NCI-H146 treated with DMSO at 0.1 percent for 48 hours (cell line): Measurements from ENCODE around the gene RABGAP1L.
"Not testable (repeated sequence)": the region's sequence is repeated elsewhere in the genome, so short reads cannot be mapped to it uniquely, and the experiment has no call there.

Source experiments
- DNase-seq: peaks from one replicate; lab custom pipeline; 2025; ENCODE audit not compliant: unreplicated experiment; lab: John Stamatoyannopoulos, UW

The RABGAP1L gene

DNA sequence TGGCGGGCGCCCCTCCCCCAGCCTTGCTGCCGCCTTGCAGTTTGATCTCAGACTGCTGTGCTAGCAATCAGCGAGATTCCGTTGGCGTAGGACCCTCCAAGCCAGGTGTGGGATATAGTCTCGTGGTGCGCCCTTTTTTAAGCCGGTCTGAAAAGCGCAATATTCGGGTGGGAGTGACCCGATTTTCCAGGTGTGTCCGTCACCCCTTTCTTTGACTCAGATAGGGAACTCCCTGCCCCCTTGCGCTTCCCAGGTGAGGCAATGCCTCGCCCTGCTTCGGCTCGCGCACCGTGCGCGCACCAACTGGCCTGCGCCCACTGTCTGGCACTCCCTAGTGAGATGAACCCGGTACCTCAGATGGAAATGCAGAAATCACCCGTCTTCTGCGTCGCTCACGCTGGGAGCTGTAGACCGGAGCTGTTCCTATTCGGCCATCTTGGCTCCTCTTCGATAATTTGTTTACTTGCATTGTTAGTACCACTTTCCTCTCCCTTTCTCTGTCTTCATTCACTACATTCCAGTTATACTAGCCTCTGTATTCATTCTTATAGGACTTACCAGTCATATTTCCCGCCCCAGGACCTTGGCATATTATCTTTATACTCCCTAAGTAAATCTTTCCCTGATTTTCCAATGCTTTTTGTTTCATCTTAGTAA lies 79.7 kb downstream of the RABGAP1L start:
- DNase-seq = peak; percentile 42

GRCh38 chr1:174239541-174239940 lies 80.2 kb downstream of the RABGAP1L start:
- DNase-seq = no peak

DNA sequence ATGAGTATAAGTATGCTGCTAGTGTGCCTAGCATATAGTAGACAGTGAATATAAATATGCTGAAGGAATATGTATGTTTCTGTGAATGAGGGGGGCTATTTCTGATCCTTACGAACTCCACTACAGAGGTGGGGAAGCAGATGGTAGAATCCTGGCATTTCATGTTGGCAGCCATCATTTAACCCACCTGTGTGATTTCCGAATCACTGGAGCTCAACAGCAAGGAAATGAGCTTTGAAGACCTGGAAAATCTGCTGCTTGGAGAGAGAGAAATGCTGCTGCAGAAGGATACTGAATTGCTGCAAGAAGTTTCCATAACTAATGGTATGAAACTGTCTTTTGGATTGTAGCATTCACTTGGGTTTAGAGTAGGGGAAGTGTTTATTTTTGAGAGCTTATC lies 83.5 kb downstream of the RABGAP1L start:
- no peak for DNase-seq

DNA sequence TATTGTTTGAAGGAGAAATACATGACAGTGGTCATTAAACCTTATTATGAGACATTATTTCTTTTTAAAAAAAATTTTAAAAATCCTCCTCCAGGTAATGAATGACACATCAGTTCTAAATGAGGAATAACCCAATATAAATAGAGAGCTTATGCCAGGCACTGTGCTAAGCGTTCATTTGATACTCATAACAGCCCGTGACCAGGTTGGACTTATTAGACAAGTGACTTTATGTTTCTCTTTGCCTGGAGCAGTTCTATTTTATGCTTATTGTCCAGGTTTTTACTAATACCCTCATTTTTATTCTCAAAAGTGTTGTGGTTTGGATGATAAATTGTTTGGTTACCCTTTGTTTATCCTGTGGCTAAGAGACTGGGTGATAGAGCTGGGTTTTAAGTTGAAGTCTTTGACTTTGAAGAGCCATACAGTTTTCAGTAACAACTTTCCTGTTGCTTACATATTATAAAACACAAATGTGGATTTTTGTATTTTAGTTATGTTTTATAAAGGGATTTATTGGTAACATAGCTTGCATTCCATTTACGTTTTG lies 84.2 kb downstream of the RABGAP1L start:
- no peak for DNase-seq

- no peak for DNase-seq
These were observed 84.7 kb downstream of the RABGAP1L start for GRCh38 chr1:174244017-174244416.

GRCh38 chr1:174247472-174247871 lies 88.2 kb downstream of the RABGAP1L start:
- no peak for DNase-seq

GRCh38 chr1:174248041-174248440 lies 88.7 kb downstream of the RABGAP1L start:
- no peak for DNase-seq

DNA sequence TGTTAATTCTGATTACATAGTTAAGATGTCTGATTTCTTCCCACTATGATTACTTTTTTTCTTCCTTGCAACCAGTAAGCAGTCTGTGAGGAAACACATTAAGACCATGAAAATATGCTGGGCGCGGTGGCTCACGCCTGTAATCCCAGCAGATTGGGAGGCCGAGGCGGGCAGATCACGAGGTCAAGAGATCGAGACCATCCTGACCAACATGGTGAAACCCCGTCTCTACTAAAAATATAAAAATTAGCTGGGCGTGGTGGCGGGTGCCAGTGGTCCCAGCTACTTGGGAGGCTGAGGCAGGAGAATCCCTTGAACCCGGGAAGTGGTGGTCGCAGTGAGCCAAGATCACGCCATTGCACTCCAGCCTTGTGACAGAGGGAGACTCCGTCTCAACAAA lies 97.1 kb downstream of the RABGAP1L start:
- DNase-seq = not testable (repeated sequence)

- DNase-seq = peak; percentile 54
These were observed 98.8 kb downstream of the RABGAP1L start for GRCh38 chr1:174258148-174258550.

- DNase-seq = peak; percentile 14
These were observed 103.3 kb downstream of the RABGAP1L start for GRCh38 chr1:174262349-174263241.

DNA sequence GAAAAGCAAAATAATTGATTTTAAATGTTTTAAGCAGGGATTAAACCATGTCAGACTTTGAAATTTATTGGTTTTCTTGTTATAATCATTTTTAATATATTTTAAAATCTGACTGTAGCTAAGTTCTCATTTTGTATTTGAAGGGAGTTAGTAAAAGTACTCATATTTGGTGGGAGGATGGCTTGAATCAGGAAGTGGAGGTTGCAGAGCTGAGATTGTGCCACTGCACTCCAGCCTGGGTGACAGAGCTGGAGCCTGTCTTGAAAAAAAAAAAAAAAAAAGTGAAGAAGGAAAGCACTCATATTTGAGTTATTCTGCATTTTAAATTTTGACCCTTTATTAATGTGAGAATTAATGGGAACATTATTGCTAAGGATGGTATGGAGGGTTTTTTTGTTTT lies 106.0 kb downstream of the RABGAP1L start:
- DNase-seq = no peak

- DNase-seq = no peak
These were observed 107.2 kb downstream of the RABGAP1L start for GRCh38 chr1:174266476-174266875.

- no peak for DNase-seq
These were observed 107.8 kb downstream of the RABGAP1L start for GRCh38 chr1:174266991-174267612.

- DNase-seq = no peak
These were observed 110.8 kb downstream of the RABGAP1L start for GRCh38 chr1:174269989-174270651.

DNA sequence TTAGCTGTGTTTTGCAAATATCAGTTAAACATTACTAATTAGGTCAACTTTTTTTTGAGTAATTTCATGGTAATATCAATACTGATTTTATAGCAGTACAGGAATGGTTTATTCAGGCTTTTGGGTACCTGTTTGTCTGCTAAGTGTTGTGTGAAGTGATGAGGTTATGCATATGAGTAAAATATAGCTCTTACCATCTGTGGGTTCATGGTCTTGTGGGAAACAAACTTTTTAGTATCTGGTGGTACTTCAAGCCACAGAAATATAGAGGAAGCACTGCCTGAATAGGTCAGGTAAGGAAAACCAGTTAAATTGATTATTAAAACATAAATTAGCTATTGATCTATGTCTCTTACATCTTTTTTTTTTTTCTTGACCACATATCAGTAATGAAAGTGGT lies 113.9 kb downstream of the RABGAP1L start:
- DNase-seq = no peak

- no peak for DNase-seq
These were observed 114.5 kb downstream of the RABGAP1L start for GRCh38 chr1:174273776-174274175.

DNA sequence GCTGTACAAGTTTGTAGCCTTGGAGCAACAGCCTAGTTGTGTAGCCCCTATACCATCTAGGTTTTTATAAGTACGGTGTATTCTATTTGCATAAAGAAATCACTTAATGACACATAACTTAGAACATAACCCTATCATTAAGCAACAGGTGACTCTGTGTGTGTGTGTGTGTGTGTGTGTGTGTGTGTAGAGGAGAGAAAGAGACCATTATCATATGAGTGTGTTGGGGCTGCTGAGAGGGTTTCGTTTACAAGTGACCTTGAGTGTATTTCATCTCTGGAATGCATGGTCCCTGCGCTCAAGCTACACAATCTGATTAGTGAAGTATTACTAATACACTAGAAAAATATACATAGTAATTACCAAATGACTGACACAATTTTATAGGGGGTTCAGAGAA lies 115.1 kb downstream of the RABGAP1L start:
- no peak for DNase-seq

DNA sequence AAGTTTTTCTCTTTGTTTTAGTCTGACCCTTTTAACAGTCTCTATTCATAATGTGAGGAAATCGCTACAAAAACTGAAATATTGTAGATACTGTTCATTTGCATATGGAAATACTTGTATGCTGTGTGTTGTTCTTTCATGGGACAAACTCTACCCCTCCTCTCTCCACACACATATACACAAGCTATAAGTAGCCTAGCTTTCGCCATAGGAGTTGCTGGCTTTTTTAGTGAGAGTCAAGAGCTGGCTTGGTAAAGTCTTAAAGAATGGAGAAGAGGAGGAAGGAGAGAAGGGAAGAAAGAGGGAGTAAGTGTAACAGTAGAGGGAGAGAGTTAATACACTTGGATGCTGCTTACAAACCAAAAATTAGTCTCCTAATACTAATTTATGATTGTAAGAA lies 115.6 kb downstream of the RABGAP1L start:
- DNase-seq = no peak

DNA sequence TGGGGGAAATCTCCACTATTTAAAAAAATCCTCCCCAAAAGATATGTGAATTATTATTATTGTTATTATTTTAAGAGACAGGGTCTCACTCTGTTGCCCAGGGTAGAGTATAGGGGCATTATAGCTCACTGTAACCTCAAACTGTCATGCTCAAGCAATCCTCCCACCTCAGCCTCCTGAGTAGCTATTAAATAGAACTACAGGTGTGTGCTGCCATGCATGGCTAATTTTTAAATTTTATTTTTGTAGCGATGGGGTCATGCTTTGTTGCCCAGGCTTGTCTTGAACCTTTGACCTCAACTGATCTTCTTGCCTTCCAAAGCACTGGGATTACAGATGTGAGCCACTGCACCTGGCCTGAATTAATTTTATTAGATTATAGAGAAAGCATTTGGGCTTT lies 116.8 kb downstream of the RABGAP1L start:
- DNase-seq = no peak

GRCh38 chr1:174284052-174284451 lies 124.7 kb downstream of the RABGAP1L start:
- DNase-seq = no peak

DNA sequence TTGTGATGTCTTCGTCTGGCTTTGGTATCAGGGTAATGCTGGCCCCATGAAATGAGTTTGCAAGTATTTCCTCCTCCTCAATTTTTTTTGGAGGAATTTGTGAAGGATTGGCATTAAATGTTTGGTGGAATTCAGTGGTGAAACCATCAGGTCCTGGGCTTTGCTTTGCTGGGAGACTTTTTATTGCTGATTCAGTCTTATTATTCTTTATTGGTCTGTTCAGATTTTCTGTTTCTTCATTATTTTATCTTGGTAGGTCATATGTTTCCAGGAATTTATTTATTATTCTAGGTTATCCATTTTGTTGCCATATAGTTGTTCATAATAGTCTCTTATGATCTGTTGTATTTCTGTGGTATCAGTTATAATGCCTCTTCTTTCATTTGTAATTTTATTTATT lies 126.7 kb downstream of the RABGAP1L start:
- no peak for DNase-seq
